22Rv1 (cell line): ENCODE data around the gene CBR3.

Experiments
- ZFX ChIP-seq: fragments of 450-650 bp; IDR thresholded peaks from 2 replicates; pipeline ENCODE4 v1.6.1; 2017; ENCODE audit warnings: antibody characterized with exemption, borderline replicate concordance
- TF ChIP-seq, protein P1 (sequence below): fragments of 450-650 bp; IDR thresholded peaks from 2 replicates; pipeline ENCODE4 v1.5.1; 2017; ENCODE audit warnings: mild to moderate bottlenecking

- TF ChIP-seq, protein P1, sequence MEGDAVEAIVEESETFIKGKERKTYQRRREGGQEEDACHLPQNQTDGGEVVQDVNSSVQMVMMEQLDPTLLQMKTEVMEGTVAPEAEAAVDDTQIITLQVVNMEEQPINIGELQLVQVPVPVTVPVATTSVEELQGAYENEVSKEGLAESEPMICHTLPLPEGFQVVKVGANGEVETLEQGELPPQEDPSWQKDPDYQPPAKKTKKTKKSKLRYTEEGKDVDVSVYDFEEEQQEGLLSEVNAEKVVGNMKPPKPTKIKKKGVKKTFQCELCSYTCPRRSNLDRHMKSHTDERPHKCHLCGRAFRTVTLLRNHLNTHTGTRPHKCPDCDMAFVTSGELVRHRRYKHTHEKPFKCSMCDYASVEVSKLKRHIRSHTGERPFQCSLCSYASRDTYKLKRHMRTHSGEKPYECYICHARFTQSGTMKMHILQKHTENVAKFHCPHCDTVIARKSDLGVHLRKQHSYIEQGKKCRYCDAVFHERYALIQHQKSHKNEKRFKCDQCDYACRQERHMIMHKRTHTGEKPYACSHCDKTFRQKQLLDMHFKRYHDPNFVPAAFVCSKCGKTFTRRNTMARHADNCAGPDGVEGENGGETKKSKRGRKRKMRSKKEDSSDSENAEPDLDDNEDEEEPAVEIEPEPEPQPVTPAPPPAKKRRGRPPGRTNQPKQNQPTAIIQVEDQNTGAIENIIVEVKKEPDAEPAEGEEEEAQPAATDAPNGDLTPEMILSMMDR = no peak
- no peak for TF ChIP-seq ZFX
These were observed 44.3 kb downstream of the CBR3 start for GRCh38 chr21:36179145-36179544.
